Femur (tissue), 1 donor: ENCODE measurements around the gene LDLRAD4.

ENCODE experiments used
- DNase-seq: peaks from one replicate; pipeline ENCODE4 v3.0.0-alpha.2; 2017

The LDLRAD4 gene

GRCh38 chr18:13356032-13356431 lies 137.5 kb downstream of the LDLRAD4 start:
- DNase-seq, result no peak

DNA sequence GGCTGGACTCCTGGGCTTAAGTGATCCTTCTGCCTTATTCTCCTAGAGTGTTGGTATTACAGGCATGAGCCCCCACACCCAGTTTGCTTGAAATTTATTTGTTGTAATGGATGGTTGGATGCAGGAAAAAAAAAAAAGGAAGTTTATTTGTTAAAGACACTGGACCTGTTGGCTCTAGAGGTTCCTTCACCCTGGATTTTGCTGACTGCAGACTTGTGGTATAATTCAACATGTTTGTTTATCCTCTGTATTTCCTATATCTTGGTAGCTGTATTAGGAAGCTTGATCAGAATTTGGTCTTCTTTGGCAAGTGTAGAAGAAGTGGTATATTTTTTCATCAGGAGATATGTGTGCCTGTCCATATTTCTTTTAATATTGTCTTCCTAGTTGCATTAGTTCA lies 138.7 kb downstream of the LDLRAD4 start:
- DNase-seq, result no peak

DNA sequence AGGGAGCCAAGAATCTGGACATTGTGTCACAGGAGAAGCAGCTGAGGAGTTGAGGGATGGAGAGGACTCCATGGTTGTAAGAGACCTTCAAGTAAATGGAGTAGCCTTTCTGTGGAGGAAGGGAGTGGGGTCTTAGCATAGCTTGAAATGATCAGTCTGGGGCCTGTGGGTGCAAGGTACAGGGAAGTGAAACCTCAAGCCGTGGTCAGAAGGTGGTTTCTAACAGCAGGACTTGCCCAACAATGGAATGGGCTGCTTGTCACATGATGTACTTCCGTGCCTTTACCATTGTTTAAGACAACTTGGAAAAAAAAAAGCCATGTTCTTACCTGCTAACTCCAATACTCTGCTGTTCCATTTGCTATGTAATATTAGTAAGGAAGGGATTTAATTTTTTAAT lies 140.7 kb downstream of the LDLRAD4 start:
- DNase-seq, result no peak

DNA sequence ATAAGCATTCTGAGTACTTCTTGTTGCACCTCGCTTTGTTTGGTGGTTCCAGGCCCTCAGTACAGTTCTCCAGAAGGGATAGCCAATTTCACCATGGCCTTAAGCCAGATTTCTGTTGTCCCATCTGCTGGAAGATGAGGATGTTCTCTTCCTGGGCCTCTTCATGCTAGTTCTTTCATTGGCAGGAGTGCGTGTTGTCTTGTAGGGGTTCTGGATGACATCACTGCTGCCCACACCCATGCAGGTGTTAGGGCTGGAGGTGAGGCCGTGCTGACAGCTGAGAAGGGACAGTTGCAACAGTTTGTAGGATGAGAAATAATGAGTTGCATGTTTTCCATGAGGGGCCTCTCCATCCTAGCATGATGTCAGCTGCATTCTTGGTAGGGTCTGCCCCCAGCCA lies 142.9 kb downstream of the LDLRAD4 start:
- no peak for DNase-seq

- no peak for DNase-seq
These were observed 143.5 kb downstream of the LDLRAD4 start for GRCh38 chr18:13362051-13362450.

DNA sequence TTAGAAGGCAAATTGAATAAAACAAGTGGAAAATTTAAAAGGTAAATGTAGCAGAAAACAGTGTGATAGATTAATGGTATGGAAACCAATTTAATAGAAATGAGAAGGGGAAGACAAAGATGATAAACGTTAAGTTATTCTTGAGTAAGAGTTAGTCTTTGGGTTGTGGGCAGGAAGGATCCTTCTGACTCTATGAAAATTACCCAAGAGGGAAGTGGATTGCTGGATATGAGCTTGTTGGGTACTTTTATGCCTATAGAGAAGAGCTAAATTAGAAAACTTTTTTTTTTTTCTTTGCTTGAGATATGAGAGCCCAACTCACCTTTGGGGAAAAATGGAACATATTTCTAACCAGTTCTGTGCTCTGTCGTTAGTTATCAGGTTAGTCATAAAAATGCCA lies 144.0 kb downstream of the LDLRAD4 start:
- no peak for DNase-seq

- no peak for DNase-seq
These were observed 144.8 kb downstream of the LDLRAD4 start for GRCh38 chr18:13363359-13363758.

DNA sequence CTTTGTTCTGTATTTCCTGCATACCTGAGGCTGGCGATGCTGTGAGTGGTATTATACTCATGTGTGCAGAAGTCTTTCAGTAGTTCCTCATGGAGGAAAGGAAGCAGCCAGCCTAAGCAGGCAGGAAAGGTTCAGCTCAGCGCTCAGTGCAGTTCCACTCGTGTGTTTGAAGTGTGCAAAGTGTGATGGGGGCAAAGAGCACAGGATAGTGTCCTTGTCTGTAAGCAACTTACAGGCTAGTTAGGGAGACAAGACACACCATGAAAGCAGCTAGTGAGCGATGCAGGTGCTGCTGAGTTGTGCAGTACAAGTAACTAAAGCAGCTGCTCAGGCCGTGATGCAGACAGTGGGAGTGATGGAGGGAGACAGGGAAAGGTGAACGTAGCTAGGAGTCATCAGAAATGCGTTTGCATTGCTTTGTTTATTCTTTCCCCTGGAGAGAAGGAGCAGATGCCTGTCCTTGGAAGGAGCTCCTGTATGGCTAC lies 146.2 kb downstream of the LDLRAD4 start:
- DNase-seq, result no peak

DNA sequence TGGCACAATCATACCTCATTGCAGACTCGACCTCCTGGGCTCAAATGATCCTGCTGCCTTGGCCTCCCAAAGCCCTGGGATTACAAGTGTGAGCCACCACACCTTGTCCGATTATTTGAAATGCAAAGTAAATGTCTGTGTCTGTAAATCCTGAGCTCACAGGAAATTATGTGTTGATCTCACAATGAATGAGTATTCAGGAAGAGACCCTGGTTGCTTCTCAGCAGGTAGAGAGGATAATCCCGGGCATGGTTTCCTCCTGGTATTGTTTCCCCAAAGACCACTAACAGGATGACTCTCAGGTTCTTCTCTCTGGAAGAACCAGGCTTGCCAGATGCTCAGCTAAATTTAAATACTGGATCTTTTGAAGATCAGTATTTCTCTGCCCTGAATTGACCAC lies 147.6 kb downstream of the LDLRAD4 start:
- no peak for DNase-seq

DNA sequence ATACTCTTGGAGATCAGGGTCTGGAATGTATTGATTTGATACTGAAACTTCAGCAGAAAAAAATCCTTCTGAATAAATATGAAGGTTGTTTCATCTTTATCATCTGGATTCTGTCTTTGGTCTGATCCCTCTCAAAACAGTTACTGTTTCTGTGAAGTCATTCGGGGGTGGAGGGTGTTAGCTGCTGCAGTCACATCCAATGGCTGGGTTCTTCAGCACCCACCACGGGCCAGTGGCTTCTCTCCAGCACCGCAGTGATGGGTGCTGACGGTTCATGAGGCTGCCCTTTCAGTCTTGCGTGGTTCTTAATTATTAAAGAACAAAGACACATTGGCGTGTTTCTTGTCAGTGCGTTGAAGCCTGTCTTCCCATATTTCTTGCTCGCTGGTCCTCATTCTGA lies 148.0 kb downstream of the LDLRAD4 start:
- no peak for DNase-seq

- DNase-seq, result no peak
These were observed 148.7 kb downstream of the LDLRAD4 start for GRCh38 chr18:13366962-13367892.

- DNase-seq, result no peak
These were observed 149.7 kb downstream of the LDLRAD4 start for GRCh38 chr18:13368080-13368813.

DNA sequence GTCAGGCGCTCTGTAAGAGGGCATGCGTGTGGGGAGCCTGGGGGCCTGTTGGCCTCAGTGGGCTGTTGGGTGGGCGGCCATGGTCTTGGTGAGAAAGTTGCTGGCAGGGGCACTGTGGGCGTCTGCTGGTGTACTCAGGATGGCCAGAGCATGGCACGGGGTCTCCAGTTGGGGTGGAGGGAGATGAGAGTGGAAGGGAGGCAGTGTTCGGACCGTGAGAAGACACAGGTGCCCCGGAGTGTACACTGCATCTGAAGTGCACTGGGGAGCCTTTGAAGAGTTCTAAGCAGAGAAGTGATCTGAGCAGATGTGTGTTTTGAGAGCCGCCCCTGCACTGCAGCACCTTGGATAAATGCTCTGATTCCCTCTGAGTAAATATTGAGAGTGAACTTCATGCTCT lies 150.8 kb downstream of the LDLRAD4 start:
- no peak for DNase-seq

DNA sequence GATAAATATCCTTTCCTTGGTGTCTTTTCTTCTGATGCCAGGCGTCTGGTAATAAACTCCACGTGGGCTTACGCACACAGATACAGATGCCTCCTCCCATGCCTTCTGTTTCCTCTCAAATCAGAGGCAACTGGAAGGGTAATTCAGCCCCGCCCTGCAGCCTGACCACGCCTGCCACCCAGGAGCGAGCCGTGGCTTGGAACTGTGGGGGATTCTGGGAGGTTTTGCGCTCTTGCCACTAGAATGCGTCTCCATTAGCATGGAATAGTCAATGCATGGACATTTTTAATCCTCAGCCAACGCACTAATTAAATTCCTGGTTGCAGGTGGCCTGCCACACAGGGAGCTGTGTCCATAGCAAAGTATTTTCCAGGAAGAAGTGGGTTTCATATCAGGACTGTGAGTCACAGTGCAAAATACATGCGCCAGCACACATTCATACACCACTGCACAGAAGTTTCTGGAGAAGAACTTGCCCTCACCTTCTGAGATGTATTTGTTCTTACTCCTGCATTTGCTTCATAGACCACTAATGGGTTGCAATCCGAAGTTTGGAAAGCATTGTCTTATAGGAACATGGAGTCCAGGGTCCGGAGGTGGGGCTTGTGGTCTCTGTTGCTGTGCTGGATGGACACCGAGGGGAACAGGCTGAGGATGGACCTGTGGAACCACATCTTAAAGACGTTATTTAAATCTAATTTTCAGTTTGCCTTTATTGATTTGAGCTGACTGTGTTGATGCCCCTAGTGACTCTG lies 151.4 kb downstream of the LDLRAD4 start:
- no peak for DNase-seq

- no peak for DNase-seq
These were observed 152.6 kb downstream of the LDLRAD4 start for GRCh38 chr18:13370995-13371625.

GRCh38 chr18:13371689-13372418 lies 153.3 kb downstream of the LDLRAD4 start:
- no peak for DNase-seq

DNA sequence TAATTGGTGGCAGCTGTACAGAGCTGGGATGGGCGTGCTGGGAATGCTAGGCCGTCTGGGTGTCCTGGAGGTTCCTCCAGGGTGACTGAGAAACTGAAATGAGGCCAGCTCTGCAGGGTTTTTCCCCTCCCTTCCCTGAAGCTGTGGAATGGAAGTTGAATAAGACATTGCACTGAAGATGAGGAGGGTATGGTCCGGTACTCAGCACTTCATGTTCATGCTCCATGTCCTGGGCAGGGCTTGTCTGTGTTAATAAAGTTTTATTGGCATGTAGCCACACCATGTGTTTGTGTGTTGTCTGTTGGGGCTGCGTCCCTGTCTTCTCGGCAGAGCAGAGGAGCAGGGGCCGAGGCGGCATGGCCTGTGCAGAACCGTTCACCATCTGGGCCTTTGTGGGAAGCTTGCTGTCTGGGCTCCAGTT lies 154.0 kb downstream of the LDLRAD4 start:
- no peak for DNase-seq

DNA sequence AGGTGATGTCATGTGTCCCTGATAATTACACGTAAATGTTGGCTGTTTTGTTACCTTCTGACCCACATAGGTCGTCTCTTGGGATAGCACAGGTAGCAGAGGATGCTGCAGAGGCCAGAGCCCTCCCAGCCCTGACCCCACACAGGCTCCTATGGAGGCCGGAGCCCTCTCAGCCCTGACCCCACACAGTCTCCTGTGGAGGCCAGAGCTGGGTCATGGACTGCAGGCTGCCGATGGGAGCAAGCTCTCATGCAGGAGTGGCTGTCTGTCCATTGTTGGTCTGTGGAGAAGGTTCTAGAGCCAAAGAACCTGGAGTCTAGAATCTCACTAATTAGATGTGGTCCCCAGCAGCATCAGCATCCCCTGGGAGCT lies 155.5 kb downstream of the LDLRAD4 start:
- no peak for DNase-seq

- DNase-seq, result no peak
These were observed 156.1 kb downstream of the LDLRAD4 start for GRCh38 chr18:13374468-13375301.

- DNase-seq, result peak; percentile 87
These were observed 157.0 kb downstream of the LDLRAD4 start for GRCh38 chr18:13375302-13376255.
